Sigmoid colon (tissue), 7 donors: Measurements from ENCODE around the gene S1PR3. TPM values are rescaled to one million over a fixed set of nuclear protein-coding genes. Genes with fewer than 3 reads are reported as not detected.

Source experiments
- DNase-seq: peaks from one replicate; pipeline ENCODE4 v3.0.0-alpha.2; 2019
- H3K27ac ChIP-seq, 4 donors: fragments of 200-600 bp; sonication (generic); one replicate each; pipeline ENCODE4 v1.5.1; 2016 to 2019; ENCODE audit warnings: mild to moderate bottlenecking in 1 of 4
- H3K27me3 ChIP-seq, 3 donors: fragments of 200-600 bp; sonication (generic); one replicate each; pipeline ENCODE4 v1.5.1; 2019; ENCODE audit warnings: mild to moderate bottlenecking in 1 of 3
- H3K36me3 ChIP-seq, 4 donors: fragments of 200-600 bp; sonication (generic); one replicate each; pipeline ENCODE4 v1.5.1; 2016 to 2019
- H3K4me1 ChIP-seq, 4 donors: fragments of 200-600 bp; sonication (generic); one replicate each; pipeline ENCODE4 v1.5.1; 2017 to 2019
- H3K4me3 ChIP-seq, 4 donors: fragments of 200-600 bp; sonication (generic); one replicate each; pipeline ENCODE4 v1.5.1; 2017 to 2019; ENCODE audit warnings: mild to moderate bottlenecking in 2 of 4, moderate library complexity in 1 of 4
- H3K9me3 ChIP-seq, 4 donors: fragments of 200-600 bp in 3 of 4; sonication (generic) in 3 of 4; one replicate each; pipeline versions ENCODE4 v1.5.1 to v1.6.1; 2013 to 2019
- CTCF ChIP-seq, 4 experiments: fragments of 450-650 bp in 3 of 4; fragments of 200-600 bp in 1 of 4; IDR thresholded peaks; one replicate each; pipeline ENCODE4 v1.5.1; 2016 to 2019; ENCODE audit warnings: antibody characterized with exemption in 4 of 4, mild to moderate bottlenecking in 3 of 4, moderate library complexity in 2 of 4
- EP300 ChIP-seq, 4 donors: sonication (generic); formaldehyde crosslinking; IDR thresholded peaks; one replicate each; pipeline ENCODE4 v1.6.1; 2017; ENCODE audit warnings: antibody characterized with exemption in 4 of 4
- POLR2A ChIP-seq, 2 donors: fragments of 450-650 bp; IDR thresholded peaks; one replicate each; pipeline ENCODE4 v1.6.1; 2016; ENCODE audit warnings: antibody characterized with exemption in 2 of 2, mild to moderate bottlenecking in 2 of 2, moderate library complexity in 2 of 2
- POLR2AphosphoS5 ChIP-seq, 4 donors: sonication (generic); formaldehyde crosslinking; IDR thresholded peaks; one replicate each; pipeline ENCODE4 v1.6.1; 2017; ENCODE audit warnings: antibody characterized with exemption in 4 of 4
- WGBS, 2 donors: extraction: QIAGEN DNeasy Blood & Tissue Kit; methylation state at CpG; one replicate each; pipeline ENCODE4 v1.1.7; 2013; 5-methylcytosine and 5-hydroxymethylcytosine counted together
- intact Hi-C: fragments of 100-400 bp; cut with DNase I; formaldehyde crosslinking; loops from one replicate; pipeline ENCODE4 v1.15.1; 2023
- polyA plus RNA-seq, 3 donors: library from polyadenylated mRNA; stranded (reverse); fragments of 200-250 nt; gene quantifications; one replicate each; pipeline ENCODE4 v1.2.3, GENCODE V29; 2013
- total RNA-seq, 4 donors: library from RNA; depleted of rRNA; stranded (reverse); fragments of >200 nt; gene quantifications; one replicate each; pipeline ENCODE4 v1.1.0, GENCODE V29; 2016
- donor health status: healthy with polysubstance abuse.
- donor health status: Bipolar disorder and iron deficiency.
- donor health status: healthy.

S1PR3 gene
- total and polyA plus RNA-seq, 7 donors: 0.23 to 33.0 (median 10.4) TPM

- Histone ChIP-seq H3K9me3 (no peaks in the 10 kb centered on the region), H3K27me3 (no peaks in the 10 kb centered on the region), H3K36me3 (no peaks in the 10 kb centered on the region), H3K4me3 (no peak overlapping the region), H3K4me1 (no peaks in the 10 kb centered on the region), H3K27ac (no peak overlapping the region)
- no peak for DNase-seq
- no peak for TF ChIP-seq EP300 (IDR thresholded peaks at IDR 0.05)
- no peak for TF ChIP-seq CTCF (IDR thresholded peaks at IDR 0.05)
- no peak for TF ChIP-seq POLR2AphosphoS5 (IDR thresholded peaks at IDR 0.05)
- TF ChIP-seq POLR2A (IDR thresholded peaks at IDR 0.05): no peak
- intact Hi-C loops: no loop called here
- 84 to 85% methylated on average over 2 of the region's 2 CpGs for WGBS, 2 donors
Measured at GRCh38 chr9:89015336-89015735, 24.1 kb downstream of the S1PR3 start.

- Histone ChIP-seq H3K4me3 (no peak overlapping the region), H3K27ac (peak overlapping the region in 1 of 4 donors; percentile 59), H3K9me3 (no peaks in the 10 kb centered on the region), H3K27me3 (no peaks in the 10 kb centered on the region), H3K36me3 (no peaks in the 10 kb centered on the region), H3K4me1 (peaks cover 0 to 29% (median 28%) of the 10 kb centered on the region in 4 donors)
- no peak for DNase-seq
- no peak for TF ChIP-seq CTCF (IDR thresholded peaks at IDR 0.05)
- no peak for TF ChIP-seq POLR2A (IDR thresholded peaks at IDR 0.05)
- no peak for TF ChIP-seq POLR2AphosphoS5 (IDR thresholded peaks at IDR 0.05)
- TF ChIP-seq EP300 (IDR thresholded peaks at IDR 0.05): no peak
- intact Hi-C loops: no loop called here
- WGBS, 2 donors: 96 to 97% methylated on average over 4 of the region's 4 CpGs
Measured at GRCh38 chr9:89020754-89021153, 29.5 kb downstream of the S1PR3 start.

GRCh38 chr9:89021154-89021803, 30.0 kb downstream of the S1PR3 start:
- Histone ChIP-seq H3K4me1 (peaks cover 0 to 29% (median 28%) of the 10 kb centered on the region in 4 donors), H3K4me3 (no peak overlapping the region), H3K27ac (peak overlapping the region; percentile 49 to 62 (median 58)), H3K9me3 (no peaks in the 10 kb centered on the region), H3K36me3 (no peaks in the 10 kb centered on the region), H3K27me3 (no peaks in the 10 kb centered on the region)
- WGBS, 2 donors: 81 to 83% methylated on average over 8 of the region's 8 CpGs
- intact Hi-C loops: no loop called here
- DNase-seq: no peak
- TF ChIP-seq POLR2AphosphoS5 (IDR thresholded peaks at IDR 0.05) (no peak), CTCF (IDR thresholded peaks at IDR 0.05) (no peak), EP300 (IDR thresholded peaks at IDR 0.05) (no peak), POLR2A (IDR thresholded peaks at IDR 0.05) (no peak)

GRCh38 chr9:89022001-89022759, 30.9 kb downstream of the S1PR3 start:
- H3K4me3 ChIP-seq: no peak overlapping the region

More at GRCh38 chr9:89022001-89022759, 30.9 kb downstream of the S1PR3 start:
- intact Hi-C loops: no loop called here
- no peaks in the 10 kb centered on the region for H3K9me3 ChIP-seq
- no peak for DNase-seq
- WGBS, 2 donors: 47 to 61% methylated on average over 15 of the region's 15 CpGs
- peak overlapping the region; percentile 49 to 62 (median 58) for H3K27ac ChIP-seq
- no peaks in the 10 kb centered on the region for H3K27me3 ChIP-seq
- no peaks in the 10 kb centered on the region for H3K36me3 ChIP-seq
- H3K4me1 ChIP-seq: peaks cover 0 to 29% (median 28%) of the 10 kb centered on the region in 4 donors
- TF ChIP-seq POLR2A (IDR thresholded peaks at IDR 0.05) (no peak), POLR2AphosphoS5 (IDR thresholded peaks at IDR 0.05) (no peak), CTCF (IDR thresholded peaks at IDR 0.05) (no peak), EP300 (IDR thresholded peaks at IDR 0.05) (no peak)
